ENCODE measurements around the gene PKHD1. TPM values are rescaled to one million over a fixed set of nuclear protein-coding genes. Genes with fewer than 3 reads are reported as not detected.

Gene PKHD1
- total RNA-seq, 1 donor from 2014 or later: 0.16 TPM

DNA sequence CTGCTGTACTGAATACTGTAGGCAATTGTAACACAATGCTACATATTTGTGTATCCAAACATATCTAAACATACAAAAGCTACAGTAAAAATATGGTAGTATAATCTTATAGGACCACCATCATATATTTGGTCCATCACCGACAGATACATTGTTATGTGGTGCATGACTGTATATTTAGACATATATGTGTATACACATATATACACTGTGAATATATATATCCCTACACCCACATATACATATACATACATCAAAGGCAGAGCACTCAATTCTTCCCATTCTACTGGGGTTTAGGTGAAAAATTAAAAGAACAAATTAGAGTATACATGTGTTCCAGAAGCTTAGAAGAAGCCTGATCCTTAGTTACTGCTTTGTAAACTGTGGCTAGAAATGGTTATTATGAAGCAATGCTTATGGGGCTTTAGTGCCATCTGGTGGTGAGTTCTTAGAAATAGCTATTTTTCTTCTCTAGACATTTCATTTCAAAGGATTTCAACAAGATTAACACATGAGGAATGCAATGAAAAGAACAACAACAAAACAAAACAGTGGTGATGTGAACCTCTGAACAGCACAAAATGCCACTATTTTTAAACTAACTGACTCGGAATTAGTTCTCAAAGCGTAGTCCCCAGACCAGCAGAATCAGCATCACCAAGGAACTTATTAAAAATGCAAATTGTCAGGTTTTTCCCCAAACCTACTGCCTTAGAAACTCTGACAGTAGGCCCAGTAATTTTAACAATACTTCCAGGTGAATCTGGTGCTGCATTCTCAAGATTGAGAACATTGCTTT lies 38.0 kb downstream of the PKHD1 start:
- H3K27me3 Mint-ChIP-seq (ENCODE audit: low read depth): no peaks in the 10 kb centered on the region
- peak; percentile 18 for DNase-seq (ENCODE audit: low read depth, low spot score)
- no peak overlapping the region for H3K27ac Mint-ChIP-seq (ENCODE audit: unreplicated experiment)
- H3K9me3 Mint-ChIP-seq: no peaks in the 10 kb centered on the region
- H3K36me3 Mint-ChIP-seq (ENCODE audit: low read depth): no peaks in the 10 kb centered on the region
- H3K4me1 Mint-ChIP-seq: peaks cover 3% of the 10 kb centered on the region
- TF ChIP-seq, protein P1, sequence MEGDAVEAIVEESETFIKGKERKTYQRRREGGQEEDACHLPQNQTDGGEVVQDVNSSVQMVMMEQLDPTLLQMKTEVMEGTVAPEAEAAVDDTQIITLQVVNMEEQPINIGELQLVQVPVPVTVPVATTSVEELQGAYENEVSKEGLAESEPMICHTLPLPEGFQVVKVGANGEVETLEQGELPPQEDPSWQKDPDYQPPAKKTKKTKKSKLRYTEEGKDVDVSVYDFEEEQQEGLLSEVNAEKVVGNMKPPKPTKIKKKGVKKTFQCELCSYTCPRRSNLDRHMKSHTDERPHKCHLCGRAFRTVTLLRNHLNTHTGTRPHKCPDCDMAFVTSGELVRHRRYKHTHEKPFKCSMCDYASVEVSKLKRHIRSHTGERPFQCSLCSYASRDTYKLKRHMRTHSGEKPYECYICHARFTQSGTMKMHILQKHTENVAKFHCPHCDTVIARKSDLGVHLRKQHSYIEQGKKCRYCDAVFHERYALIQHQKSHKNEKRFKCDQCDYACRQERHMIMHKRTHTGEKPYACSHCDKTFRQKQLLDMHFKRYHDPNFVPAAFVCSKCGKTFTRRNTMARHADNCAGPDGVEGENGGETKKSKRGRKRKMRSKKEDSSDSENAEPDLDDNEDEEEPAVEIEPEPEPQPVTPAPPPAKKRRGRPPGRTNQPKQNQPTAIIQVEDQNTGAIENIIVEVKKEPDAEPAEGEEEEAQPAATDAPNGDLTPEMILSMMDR (conservative IDR thresholded peaks at IDR 0.05): peak; percentile 87
- H3K4me3 Mint-ChIP-seq: no peak overlapping the region

DNA sequence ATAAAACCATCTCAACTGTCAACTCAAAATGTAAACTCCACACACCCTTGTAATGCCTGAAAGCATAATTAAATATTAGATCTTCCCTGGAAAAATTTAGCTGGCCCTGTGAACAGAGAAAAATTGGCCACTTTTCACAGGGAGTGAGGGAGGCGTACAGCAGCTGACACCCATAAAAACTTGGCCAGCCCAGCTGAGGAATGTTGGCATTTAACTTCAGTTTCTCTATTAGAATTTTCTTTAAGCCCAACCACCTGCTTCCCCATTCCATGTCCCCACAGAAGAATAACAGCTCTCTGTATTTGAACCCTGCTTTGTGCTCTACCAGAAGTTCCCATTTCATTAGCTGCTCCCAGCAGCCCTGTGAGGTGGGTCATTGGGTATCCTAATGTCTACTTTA lies 41.0 kb downstream of the PKHD1 start:
- H3K4me1 Mint-ChIP-seq: peaks cover 3% of the 10 kb centered on the region
- H3K36me3 Mint-ChIP-seq (ENCODE audit: low read depth): no peaks in the 10 kb centered on the region
- H3K27me3 Mint-ChIP-seq (ENCODE audit: low read depth): no peaks in the 10 kb centered on the region
- TF ChIP-seq, protein P1 (conservative IDR thresholded peaks at IDR 0.05): no peak
- H3K4me3 Mint-ChIP-seq: no peak overlapping the region
- H3K9me3 Mint-ChIP-seq: no peaks in the 10 kb centered on the region
- H3K27ac Mint-ChIP-seq (ENCODE audit: unreplicated experiment): no peak overlapping the region
- no peak for DNase-seq (ENCODE audit: low read depth, low spot score)

DNA sequence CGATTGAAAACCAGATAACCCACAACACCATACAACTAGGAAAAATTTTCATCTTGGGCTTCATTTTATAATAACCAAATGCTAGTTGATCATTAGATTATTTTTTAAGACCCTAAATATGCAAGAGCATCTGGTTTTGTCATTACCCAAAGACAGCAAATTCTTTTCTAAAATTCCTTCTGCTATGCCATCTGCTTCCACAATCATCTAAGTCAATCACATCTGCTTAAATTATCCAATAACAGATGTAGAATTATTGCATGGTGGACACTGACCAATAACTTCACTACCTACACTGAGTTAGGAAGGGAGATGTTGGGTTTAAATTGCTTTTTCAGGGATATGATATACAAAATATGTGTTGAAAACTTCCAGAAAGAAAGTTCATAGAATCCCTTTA lies 41.9 kb downstream of the PKHD1 start:
- DNase-seq (ENCODE audit: low read depth, low spot score): no peak
- peaks cover 3% of the 10 kb centered on the region for H3K4me1 Mint-ChIP-seq
- H3K36me3 Mint-ChIP-seq (ENCODE audit: low read depth): no peaks in the 10 kb centered on the region
- H3K9me3 Mint-ChIP-seq: no peaks in the 10 kb centered on the region
- H3K4me3 Mint-ChIP-seq: no peak overlapping the region
- H3K27me3 Mint-ChIP-seq (ENCODE audit: low read depth): no peaks in the 10 kb centered on the region
- H3K27ac Mint-ChIP-seq (ENCODE audit: unreplicated experiment): no peak overlapping the region
- TF ChIP-seq, protein P1 (conservative IDR thresholded peaks at IDR 0.05): no peak

DNA sequence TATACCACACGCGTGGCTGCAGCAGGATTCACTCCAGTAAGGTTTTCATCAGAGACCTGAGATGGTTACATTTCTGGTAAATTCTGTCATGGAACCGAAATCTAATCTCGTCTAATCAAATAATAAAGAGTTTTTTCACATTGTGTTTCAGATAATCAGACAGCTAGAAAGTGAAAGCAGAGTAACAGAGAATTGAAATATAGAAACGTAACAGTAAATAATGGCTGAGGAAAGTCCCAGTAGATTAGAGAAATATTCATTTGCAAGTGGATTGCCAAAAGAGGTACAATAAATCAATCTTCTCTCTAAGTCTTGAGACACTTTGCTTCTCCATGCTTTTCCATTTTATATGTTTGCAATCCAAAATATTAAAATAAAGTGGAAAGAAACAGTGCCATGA lies 42.4 kb downstream of the PKHD1 start:
- H3K27ac Mint-ChIP-seq (ENCODE audit: unreplicated experiment): no peak overlapping the region
- DNase-seq (ENCODE audit: low read depth, low spot score): no peak
- no peaks in the 10 kb centered on the region for H3K27me3 Mint-ChIP-seq (ENCODE audit: low read depth)
- peaks cover 3% of the 10 kb centered on the region for H3K4me1 Mint-ChIP-seq
- TF ChIP-seq, protein P1 (conservative IDR thresholded peaks at IDR 0.05): no peak
- H3K9me3 Mint-ChIP-seq: no peaks in the 10 kb centered on the region
- H3K4me3 Mint-ChIP-seq: no peak overlapping the region
- H3K36me3 Mint-ChIP-seq (ENCODE audit: low read depth): no peaks in the 10 kb centered on the region

DNA sequence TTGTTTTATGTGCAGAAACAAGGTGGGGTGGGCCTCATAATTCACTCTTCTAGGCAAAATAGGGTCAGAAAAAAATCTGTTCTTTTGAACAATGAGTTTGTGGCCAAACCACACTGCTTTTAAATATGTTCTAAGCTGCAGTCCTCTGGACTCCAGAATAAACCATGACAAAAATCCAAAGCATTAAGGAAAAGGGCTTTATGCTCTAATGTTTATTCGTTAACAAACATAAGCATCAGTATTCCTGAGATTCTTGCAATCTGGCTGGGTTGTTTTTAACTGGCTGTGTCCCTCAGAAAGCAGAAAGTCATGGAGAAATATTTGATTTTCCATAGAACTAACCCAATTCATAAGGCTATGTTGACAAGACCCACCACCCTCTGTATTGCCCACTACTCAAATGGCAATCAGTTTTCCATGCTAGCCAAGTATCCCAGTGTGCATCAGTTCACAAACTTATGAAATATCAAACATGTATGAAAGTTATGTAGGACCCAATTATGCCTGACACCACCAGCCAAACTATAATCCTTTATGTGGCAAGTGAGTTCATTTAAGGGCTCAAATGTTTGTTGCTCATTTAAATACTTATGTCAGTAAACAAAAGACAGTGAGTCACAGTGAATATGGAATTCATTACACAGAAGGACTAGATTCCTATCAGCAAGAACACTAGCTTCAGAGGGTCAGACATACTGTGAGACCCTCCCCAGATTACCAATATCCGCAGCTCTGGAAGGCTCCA lies 45.1 kb downstream of the PKHD1 start:
- Mint-ChIP-seq H3K9me3 (no peaks in the 10 kb centered on the region), H3K4me1 (no peaks in the 10 kb centered on the region), H3K27ac (ENCODE audit: unreplicated experiment) (no peak overlapping the region), H3K36me3 (ENCODE audit: low read depth) (no peaks in the 10 kb centered on the region), H3K27me3 (ENCODE audit: low read depth) (no peaks in the 10 kb centered on the region), H3K4me3 (no peak overlapping the region)
- no peak for DNase-seq (ENCODE audit: low read depth, low spot score)
- TF ChIP-seq, protein P1 (conservative IDR thresholded peaks at IDR 0.05): no peak

Data from neural crest cell (in vitro differentiated cells).